ENCODE results near the gene STOML1.

The STOML1 gene

GRCh38 chr15:74035121-74036017 lies 43.3 kb upstream of the STOML1 start:
- H3K27ac ChIP-seq, result no peak overlapping the region
- H3K4me1 ChIP-seq (ENCODE audit: low read depth, poor library complexity, severe bottlenecking), result no peaks in the 10 kb centered on the region
- H2AFZ ChIP-seq (ENCODE audit: low read depth), result no peak overlapping the region
- H4K20me1 ChIP-seq (ENCODE audit: insufficient read depth), result no peaks in the 10 kb centered on the region
- no peaks in the 10 kb centered on the region for H3K79me2 ChIP-seq (ENCODE audit: insufficient read depth, low read depth)
- no peaks in the 10 kb centered on the region for H3K36me3 ChIP-seq (ENCODE audit: insufficient read depth)
- H3K27me3 ChIP-seq (ENCODE audit: insufficient read depth, low read depth), result no peaks in the 10 kb centered on the region
- H3K9ac ChIP-seq, result no peak overlapping the region
- no peak overlapping the region for H3K4me3 ChIP-seq (IDR thresholded peaks at IDR 0.05; ENCODE audit: insufficient read depth, low read depth, low read length)
- H3K4me2 ChIP-seq, result no peak overlapping the region
- TF ChIP-seq CTCF (conservative IDR thresholded peaks at IDR 0.05; ENCODE audit: low read depth, low read length), result no peak

GRCh38 chr15:74034206-74034755 lies 42.2 kb upstream of the STOML1 start:
- no peaks in the 10 kb centered on the region for H3K36me3 ChIP-seq (ENCODE audit: insufficient read depth)
- no peaks in the 10 kb centered on the region for H3K79me2 ChIP-seq (ENCODE audit: insufficient read depth, low read depth)
- H3K27ac ChIP-seq, result no peak overlapping the region
- no peak for TF ChIP-seq CTCF (conservative IDR thresholded peaks at IDR 0.05; ENCODE audit: low read depth, low read length)
- no peaks in the 10 kb centered on the region for H3K4me1 ChIP-seq (ENCODE audit: low read depth, poor library complexity, severe bottlenecking)
- no peak overlapping the region for H3K4me2 ChIP-seq
- no peaks in the 10 kb centered on the region for H4K20me1 ChIP-seq (ENCODE audit: insufficient read depth)
- no peaks in the 10 kb centered on the region for H3K27me3 ChIP-seq (ENCODE audit: insufficient read depth, low read depth)
- H3K9ac ChIP-seq, result no peak overlapping the region
- H3K4me3 ChIP-seq (IDR thresholded peaks at IDR 0.05; ENCODE audit: insufficient read depth, low read depth, low read length), result no peak overlapping the region
- H2AFZ ChIP-seq (ENCODE audit: low read depth), result no peak overlapping the region

- Histone ChIP-seq H3K4me3 (IDR thresholded peaks at IDR 0.05; ENCODE audit: insufficient read depth, low read depth, low read length) (no peak overlapping the region), H3K4me1 (ENCODE audit: low read depth, poor library complexity, severe bottlenecking) (no peaks in the 10 kb centered on the region), H3K9ac (no peak overlapping the region), H3K27ac (no peak overlapping the region), H3K4me2 (no peak overlapping the region), H3K27me3 (ENCODE audit: insufficient read depth, low read depth) (no peaks in the 10 kb centered on the region), H4K20me1 (ENCODE audit: insufficient read depth) (no peaks in the 10 kb centered on the region), H2AFZ (ENCODE audit: low read depth) (no peak overlapping the region), H3K36me3 (ENCODE audit: insufficient read depth) (no peaks in the 10 kb centered on the region), H3K79me2 (ENCODE audit: insufficient read depth, low read depth) (no peaks in the 10 kb centered on the region)
- TF ChIP-seq CTCF (conservative IDR thresholded peaks at IDR 0.05; ENCODE audit: low read depth, low read length), result no peak
Observed at GRCh38 chr15:74032606-74033561, 40.8 kb upstream of the STOML1 start.

DNA sequence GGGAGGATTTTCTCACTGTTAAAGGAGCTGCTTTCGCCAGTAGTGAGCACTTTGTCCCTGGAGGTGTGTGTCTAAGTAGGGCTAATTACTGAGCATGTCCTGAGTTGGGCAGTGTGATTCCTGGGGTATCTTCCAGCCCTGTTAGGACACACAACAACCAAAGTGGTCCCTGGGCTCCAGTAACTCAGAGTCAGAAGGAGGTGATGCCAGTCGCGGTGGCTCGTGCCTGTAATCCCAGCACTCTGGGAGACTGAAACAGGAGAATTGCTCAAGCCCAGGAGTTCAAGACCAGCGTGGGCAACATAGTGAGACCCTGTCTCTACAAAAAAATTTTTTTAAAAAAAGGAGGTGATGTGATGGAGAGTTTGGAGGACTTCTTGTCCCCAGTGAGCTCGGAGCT lies 40.0 kb upstream of the STOML1 start:
- Histone ChIP-seq H4K20me1 (ENCODE audit: insufficient read depth) (no peaks in the 10 kb centered on the region), H2AFZ (ENCODE audit: low read depth) (no peak overlapping the region), H3K9ac (no peak overlapping the region), H3K4me1 (ENCODE audit: low read depth, poor library complexity, severe bottlenecking) (no peaks in the 10 kb centered on the region), H3K36me3 (ENCODE audit: insufficient read depth) (no peaks in the 10 kb centered on the region), H3K27me3 (ENCODE audit: insufficient read depth, low read depth) (no peaks in the 10 kb centered on the region), H3K4me2 (no peak overlapping the region), H3K4me3 (IDR thresholded peaks at IDR 0.05; ENCODE audit: insufficient read depth, low read depth, low read length) (no peak overlapping the region), H3K79me2 (ENCODE audit: insufficient read depth, low read depth) (no peaks in the 10 kb centered on the region), H3K27ac (no peak overlapping the region)
- TF ChIP-seq CTCF (conservative IDR thresholded peaks at IDR 0.05; ENCODE audit: low read depth, low read length), result no peak
